B cell (primary cell): ENCODE results near the gene NUDT14. TPM values are rescaled to one million over a fixed set of nuclear protein-coding genes. Genes with fewer than 3 reads are reported as not detected.

Experiments used
- ATAC-seq: fragments of 200-7000 bp; cut with Tn5 transposase; one replicate; pipeline ENCODE4 v1.10.0; 2021; ENCODE audit warnings: low read depth, mild to moderate bottlenecking, moderate number of reproducible peaks, moderate library complexity
- CTCF ChIA-PET: fragments of 350-600 bp; sonication (Branson Sonifier 250); formaldehyde crosslinking; loops from one replicate; lab custom pipeline; 2021; ENCODE audit warnings: antibody characterized with exemption, inconsistent platforms; lab: Charles Lee
- POLR2A ChIA-PET: fragments of 350-600 bp; sonication (Branson Sonifier 250); formaldehyde crosslinking; loops from one replicate; lab custom pipeline; 2021; ENCODE audit warnings: antibody characterized with exemption; lab: Charles Lee
- DNase-seq: peaks from one replicate; pipeline ENCODE4 v3.0.0; 2013
- H2AFZ ChIP-seq: 2 replicates; pipeline ENCODE4 v1.6.1; 2012; ENCODE audit warnings: mild to moderate bottlenecking, low read depth, low read length; ENCODE audit not compliant: insufficient read depth, poor library complexity, severe bottlenecking
- H3K27ac ChIP-seq, 2 donors: 1 replicate in 1 of 2; 2 replicates in 1 of 2; pipeline ENCODE4 v1.5.1; 2012 to 2013; ENCODE audit warnings: low read length in 2 of 2, mild to moderate bottlenecking in 2 of 2, moderate library complexity in 1 of 2
- H3K27me3 ChIP-seq, 4 experiments: fragments of 200-600 bp in 1 of 4; sonication (generic) in 1 of 4; replicated peaks in 1 of 4; 1 replicate in 2 of 4; 2 replicates in 2 of 4; pipeline versions ENCODE4 v1.6.1 to v1.7.0; 2013 to 2016; ENCODE audit warnings: low read length in 3 of 4, mild to moderate bottlenecking in 2 of 4, mixed read lengths in 1 of 4, moderate library complexity in 1 of 4; ENCODE audit not compliant: insufficient read depth in 4 of 4, control insufficient read depth in 3 of 4; ENCODE audit errors: control extremely low read depth in 1 of 4
- H3K36me3 ChIP-seq, 2 experiments: replicated peaks in 1 of 2; 1 replicate in 1 of 2; 2 replicates in 1 of 2; pipeline versions ENCODE4 v1.6.1 to v1.7.1; 2013; ENCODE audit warnings: low read length in 1 of 2; ENCODE audit not compliant: insufficient read depth in 2 of 2, control insufficient read depth in 1 of 2; ENCODE audit errors: control extremely low read depth in 1 of 2, extremely low read depth in 1 of 2
- H3K4me1 ChIP-seq, 2 donors: fragments of 200-600 bp in 1 of 2; sonication (generic) in 1 of 2; 1 replicate in 1 of 2; 2 replicates in 1 of 2; pipeline versions ENCODE4 v1.5.1 to v1.6.1; 2013 to 2017; ENCODE audit warnings: low read length in 2 of 2; ENCODE audit not compliant: control insufficient read depth in 2 of 2, insufficient read depth in 2 of 2
- H3K4me2 ChIP-seq: replicated peaks from 2 replicates; pipeline ENCODE3; 2012; ENCODE audit warnings: mild to moderate bottlenecking, low read depth, low read length; ENCODE audit not compliant: poor library complexity, severe bottlenecking
- H3K4me3 ChIP-seq, 5 experiments: fragments of 200-600 bp in 1 of 5; sonication (generic) in 1 of 5; 1 replicate in 3 of 5; 2 replicates in 2 of 5; pipeline versions ENCODE4 v1.5.1 to v1.7.0; 2011 to 2016; ENCODE audit warnings: low read length in 4 of 5, mild to moderate bottlenecking in 4 of 5, low read depth in 2 of 5, control low read depth in 1 of 5, moderate library complexity in 1 of 5; ENCODE audit not compliant: insufficient read depth in 1 of 5; ENCODE audit errors: control extremely low read depth in 1 of 5, extremely low read depth in 1 of 5
- H3K79me2 ChIP-seq: fragments of 200-600 bp; sonication (generic); one replicate; pipeline ENCODE4 v1.6.0; 2016; ENCODE audit warnings: low read length; ENCODE audit not compliant: control insufficient read depth, insufficient read depth
- H3K9ac ChIP-seq: fragments of 200-600 bp; sonication (generic); 2 replicates; pipeline ENCODE4 v1.6.1; 2017; ENCODE audit warnings: mild to moderate bottlenecking, low read length, moderate library complexity
- H3K9me3 ChIP-seq, 3 donors: one replicate each; pipeline versions ENCODE4 v1.6.1 to v1.7.1; 2013; ENCODE audit warnings: low read length in 2 of 3; ENCODE audit not compliant: control insufficient read depth in 2 of 3, insufficient read depth in 1 of 3; ENCODE audit errors: control extremely low read depth in 1 of 3
- H4K20me1 ChIP-seq: 2 replicates; pipeline ENCODE4 v1.6.0; 2012; ENCODE audit warnings: mild to moderate bottlenecking, low read length; ENCODE audit not compliant: insufficient read depth, control insufficient read depth, poor library complexity, severe bottlenecking
- H3K27ac Mint-ChIP-seq: one replicate; pipeline ENCODE4 v1.8.0; 2021; ENCODE audit warnings: mixed read lengths
- H3K27me3 Mint-ChIP-seq: one replicate; pipeline ENCODE4 v1.8.0; 2021; ENCODE audit warnings: mixed read lengths
- H3K4me1 Mint-ChIP-seq: one replicate; pipeline ENCODE4 v1.8.0; 2021; ENCODE audit warnings: mixed read lengths
- H3K4me3 Mint-ChIP-seq: one replicate; pipeline ENCODE4 v1.8.0; 2021; ENCODE audit warnings: mixed read lengths
- H3K9me3 Mint-ChIP-seq: one replicate; pipeline ENCODE4 v1.8.0; 2022; ENCODE audit warnings: mixed read lengths; ENCODE audit not compliant: insufficient read depth
- EZH2 ChIP-seq: IDR thresholded peaks from 2 replicates; pipeline ENCODE4 v1.6.1; 2012; ENCODE audit warnings: borderline replicate concordance, low read depth, mild to moderate bottlenecking, moderate library complexity, low read length; ENCODE audit not compliant: insufficient read depth, poor library complexity, severe bottlenecking
- WGBS: methylation state at CpG from one replicate; pipeline ENCODE4 v1.1.5; 2013; ENCODE audit warnings: missing lambda C conversion rate; ENCODE audit not compliant: insufficient coverage; 5-methylcytosine and 5-hydroxymethylcytosine counted together
- intact Hi-C: fragments of 100-400 bp; cut with micrococcal nuclease; formaldehyde crosslinking; loops from one replicate; pipeline ENCODE4 v1.10.0; 2022
- polyA plus RNA-seq: library from polyadenylated mRNA; depleted of rRNA; stranded (reverse); fragments of >200 nt; gene quantifications from 2 replicates; pipeline ENCODE4 v1.2.3, GENCODE V29; 2012
- total RNA-seq, 2 donors: library from RNA; stranded (reverse); fragments of 120-200 nt in 1 of 2; gene quantifications; 1 replicate in 1 of 2; 2 replicates in 1 of 2; pipeline versions ENCODE4 v1.2.3 to v1.2.4, GENCODE V29; 2013 to 2022
- TF ChIP-seq, protein P1 (sequence below): fragments of 200-600 bp; IDR thresholded peaks from one replicate; pipeline ENCODE4 v1.8.0; 2022; ENCODE audit warnings: antibody characterized with exemption, mild to moderate bottlenecking

The NUDT14 gene
- total and polyA plus RNA-seq, 2 donors (not counting 1 experiment from before 2014, with no cell fraction given), result 17.4 to 31.6 TPM

GRCh38 chr14:105193916-105194782 lies 13.0 kb upstream of the NUDT14 start:
- peaks cover 34% of the 10 kb centered on the region for H3K27me3 Mint-ChIP-seq
- peaks cover 0 to 58% (median 27%) of the 10 kb centered on the region in 4 experiments for H3K27me3 ChIP-seq

More at GRCh38 chr14:105193916-105194782, 13.0 kb upstream of the NUDT14 start:
- no peak overlapping the region for H3K9ac ChIP-seq
- no peaks in the 10 kb centered on the region for H4K20me1 ChIP-seq
- 42% methylated on average over 16 of the region's 17 CpGs for WGBS
- peaks cover 43 to 47% of the 10 kb centered on the region in 2 donors for H3K4me1 ChIP-seq
- Mint-ChIP-seq H3K4me3 (peak overlapping the region; percentile 72), H3K9me3 (no peaks in the 10 kb centered on the region), H3K27ac (peak overlapping the region; percentile 1), H3K4me1 (peaks cover 32% of the 10 kb centered on the region)
- DNase-seq (peak; percentile 57), ATAC-seq (peak; percentile 32)
- TF ChIP-seq EZH2, result no peak
- TF ChIP-seq, protein P1, sequence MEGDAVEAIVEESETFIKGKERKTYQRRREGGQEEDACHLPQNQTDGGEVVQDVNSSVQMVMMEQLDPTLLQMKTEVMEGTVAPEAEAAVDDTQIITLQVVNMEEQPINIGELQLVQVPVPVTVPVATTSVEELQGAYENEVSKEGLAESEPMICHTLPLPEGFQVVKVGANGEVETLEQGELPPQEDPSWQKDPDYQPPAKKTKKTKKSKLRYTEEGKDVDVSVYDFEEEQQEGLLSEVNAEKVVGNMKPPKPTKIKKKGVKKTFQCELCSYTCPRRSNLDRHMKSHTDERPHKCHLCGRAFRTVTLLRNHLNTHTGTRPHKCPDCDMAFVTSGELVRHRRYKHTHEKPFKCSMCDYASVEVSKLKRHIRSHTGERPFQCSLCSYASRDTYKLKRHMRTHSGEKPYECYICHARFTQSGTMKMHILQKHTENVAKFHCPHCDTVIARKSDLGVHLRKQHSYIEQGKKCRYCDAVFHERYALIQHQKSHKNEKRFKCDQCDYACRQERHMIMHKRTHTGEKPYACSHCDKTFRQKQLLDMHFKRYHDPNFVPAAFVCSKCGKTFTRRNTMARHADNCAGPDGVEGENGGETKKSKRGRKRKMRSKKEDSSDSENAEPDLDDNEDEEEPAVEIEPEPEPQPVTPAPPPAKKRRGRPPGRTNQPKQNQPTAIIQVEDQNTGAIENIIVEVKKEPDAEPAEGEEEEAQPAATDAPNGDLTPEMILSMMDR, result no peak
- intact Hi-C loops, result no loop called here
- ChIA-PET POLR2A (no interaction called here), CTCF (interaction anchor here (1.2 to 1.7 kb wide), 2 partner anchors 10 to 104 kb away, joined by 4 to 5 read pairs; no protein-coding TSS in a partner anchor)
- peaks cover 0 to 12% (median 0%) of the 10 kb centered on the region in 3 donors for H3K9me3 ChIP-seq
- peak overlapping the region in 1 of 5 experiments; percentile 7 for H3K4me3 ChIP-seq
- H3K36me3 ChIP-seq, result no peaks in the 10 kb centered on the region
- H3K4me2 ChIP-seq, result peak overlapping the region; percentile 75
- H2AFZ ChIP-seq, result peak overlapping the region; percentile 58
- no peak overlapping the region for H3K27ac ChIP-seq
- H3K79me2 ChIP-seq, result no peaks in the 10 kb centered on the region
